NCI-H2227 (cell line): Measurements from ENCODE around the gene KIF23.

ENCODE experiments used
- DNase-seq: peaks from one replicate; lab custom pipeline; 2025; ENCODE audit not compliant: unreplicated experiment; lab: John Stamatoyannopoulos, UW

The KIF23 gene

DNA sequence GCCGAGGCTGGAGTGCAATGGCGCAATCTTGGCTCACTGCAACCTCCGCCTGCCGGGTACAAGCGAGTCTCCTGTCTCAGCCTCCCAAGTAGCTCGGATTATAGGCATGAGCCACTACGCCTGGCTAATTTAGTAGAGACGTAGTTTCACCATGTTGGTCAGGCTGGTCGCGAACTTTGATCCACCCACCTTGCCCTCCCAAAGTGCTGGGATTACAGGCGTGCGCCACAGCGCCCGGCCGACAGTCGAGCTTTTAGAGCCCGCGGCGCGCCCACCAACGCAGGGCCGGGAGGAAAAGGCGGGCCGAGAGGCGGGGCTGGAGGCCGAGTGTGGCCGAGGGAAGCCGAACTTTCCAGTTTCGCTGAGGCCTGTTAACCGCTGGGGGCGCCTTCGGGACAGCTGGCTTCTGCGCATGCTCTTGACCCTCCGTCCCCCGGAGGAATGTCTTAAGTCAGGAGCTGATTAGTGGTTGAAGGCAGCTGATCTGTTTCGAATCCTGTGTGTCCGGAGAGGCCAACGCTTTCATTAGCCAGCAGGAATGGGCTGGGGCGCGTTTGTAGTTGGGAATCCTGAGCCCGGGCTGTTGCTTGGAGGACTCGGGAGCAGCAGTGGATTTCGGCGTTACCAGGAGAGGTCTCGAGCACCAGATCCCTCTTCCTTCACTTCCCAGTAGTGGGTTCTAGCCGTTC, 48.5 kb downstream of the KIF23 start:
- peak; percentile 94 for DNase-seq

GRCh38 chr15:69463182-69463756, 49.1 kb downstream of the KIF23 start:
- DNase-seq = peak; percentile 58

DNA sequence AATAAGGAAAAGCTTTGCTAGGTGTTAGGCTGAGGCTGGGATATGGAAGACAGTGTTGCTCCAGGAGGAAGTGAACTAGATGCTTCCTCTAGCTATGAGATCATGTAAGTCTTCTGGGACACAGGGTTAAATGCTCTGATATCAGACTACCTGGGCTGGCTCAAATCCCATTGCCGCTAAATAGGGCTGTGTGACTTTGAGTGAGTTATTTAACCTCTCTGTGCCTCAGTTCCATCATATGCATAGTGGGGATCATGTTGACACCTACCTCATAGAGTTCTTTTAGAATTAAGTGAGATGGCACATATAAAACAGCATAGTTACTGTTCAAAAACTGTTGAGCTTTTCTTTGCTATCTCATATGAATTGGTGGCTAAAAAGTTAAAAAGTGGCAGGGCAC, 51.1 kb downstream of the KIF23 start:
- no peak for DNase-seq

GRCh38 chr15:69466733-69467132, 52.6 kb downstream of the KIF23 start:
- no peak for DNase-seq

- DNase-seq = no peak
Measured at GRCh38 chr15:69467636-69468035, 53.5 kb downstream of the KIF23 start.

GRCh38 chr15:69468241-69469121, 54.3 kb downstream of the KIF23 start:
- peak; percentile 54 for DNase-seq

GRCh38 chr15:69469467-69470201, 55.5 kb downstream of the KIF23 start:
- DNase-seq = no peak

GRCh38 chr15:69472046-69472445, 57.9 kb downstream of the KIF23 start:
- DNase-seq = no peak

- DNase-seq = no peak
Measured at GRCh38 chr15:69472562-69472961, 58.4 kb downstream of the KIF23 start.

GRCh38 chr15:69474291-69474690, 60.1 kb downstream of the KIF23 start:
- DNase-seq = no peak

DNA sequence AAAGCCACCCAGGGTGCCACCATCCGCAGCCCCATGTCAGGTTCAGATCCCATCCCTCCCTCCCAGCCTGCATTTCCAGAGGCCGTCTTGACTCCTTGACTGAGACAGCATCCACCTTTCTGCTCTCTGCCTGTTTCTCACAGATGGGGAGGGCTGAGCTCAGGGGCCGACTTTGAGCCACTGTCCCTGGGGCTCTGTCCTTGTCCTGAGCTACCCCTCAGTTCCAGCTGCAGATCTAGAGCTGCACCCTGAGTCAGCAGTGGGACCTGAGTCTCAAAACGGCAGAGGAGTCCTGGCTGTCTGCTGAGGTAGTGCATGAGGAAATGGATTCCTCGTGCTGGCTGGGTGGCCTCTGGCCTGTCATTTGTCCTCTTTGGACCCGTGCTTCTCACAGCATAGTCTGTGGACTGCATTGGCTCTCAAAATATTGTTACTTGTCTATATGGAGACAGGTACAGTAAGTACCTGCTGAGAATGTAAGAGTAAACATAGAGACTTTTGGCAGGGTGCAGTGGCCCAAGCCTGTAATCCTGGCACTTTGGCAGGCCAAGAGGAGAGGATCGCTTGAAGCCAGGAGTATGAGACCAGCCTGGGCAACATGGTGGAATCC, 60.8 kb downstream of the KIF23 start:
- DNase-seq = no peak

GRCh38 chr15:69475769-69476358, 61.7 kb downstream of the KIF23 start:
- peak; percentile 74 for DNase-seq

DNA sequence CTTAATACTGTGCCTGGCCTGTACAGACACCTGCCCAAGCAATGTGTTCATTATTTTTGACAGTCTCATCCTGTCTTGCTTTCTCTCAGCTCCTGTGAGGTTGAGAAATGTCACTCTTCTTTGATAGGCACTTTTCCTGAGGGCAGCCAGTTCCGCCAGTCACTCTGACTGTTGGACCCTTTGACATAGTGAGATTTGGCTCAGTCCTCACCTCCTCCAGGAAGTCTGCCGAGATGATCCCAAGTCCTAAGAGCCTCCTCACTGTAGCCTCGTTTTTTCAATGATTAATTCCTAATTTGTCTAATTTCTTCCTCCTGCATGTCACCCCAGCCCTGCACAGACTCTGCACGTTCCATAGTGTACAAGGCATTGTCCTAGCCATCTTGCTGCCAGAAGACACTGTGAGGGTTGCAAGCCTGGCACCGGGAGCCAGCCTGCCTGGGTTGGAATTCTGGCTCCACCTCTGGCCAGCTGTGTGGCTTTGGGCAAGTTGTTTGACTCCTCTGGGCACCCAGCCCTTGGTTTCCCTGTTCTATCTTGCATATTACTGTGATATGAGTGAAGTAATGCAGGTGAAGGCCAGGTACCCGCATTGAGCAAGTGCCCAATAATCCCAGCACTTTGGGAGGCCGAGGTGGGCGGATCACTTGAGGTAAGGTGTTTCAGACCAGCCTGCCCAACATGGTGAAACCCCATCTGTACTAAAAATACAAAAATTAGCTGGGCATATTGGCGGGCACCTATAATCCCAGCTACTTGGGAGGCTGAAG, 62.7 kb downstream of the KIF23 start:
- DNase-seq = no peak

- DNase-seq = peak; percentile 59
Measured at GRCh38 chr15:69478259-69478781, 64.2 kb downstream of the KIF23 start.

- DNase-seq = no peak
Measured at GRCh38 chr15:69479081-69479480, 64.9 kb downstream of the KIF23 start.

- no peak for DNase-seq
Measured at GRCh38 chr15:69479971-69480370, 65.8 kb downstream of the KIF23 start.

- DNase-seq = no peak
Measured at GRCh38 chr15:69480932-69481331, 66.8 kb downstream of the KIF23 start.

DNA sequence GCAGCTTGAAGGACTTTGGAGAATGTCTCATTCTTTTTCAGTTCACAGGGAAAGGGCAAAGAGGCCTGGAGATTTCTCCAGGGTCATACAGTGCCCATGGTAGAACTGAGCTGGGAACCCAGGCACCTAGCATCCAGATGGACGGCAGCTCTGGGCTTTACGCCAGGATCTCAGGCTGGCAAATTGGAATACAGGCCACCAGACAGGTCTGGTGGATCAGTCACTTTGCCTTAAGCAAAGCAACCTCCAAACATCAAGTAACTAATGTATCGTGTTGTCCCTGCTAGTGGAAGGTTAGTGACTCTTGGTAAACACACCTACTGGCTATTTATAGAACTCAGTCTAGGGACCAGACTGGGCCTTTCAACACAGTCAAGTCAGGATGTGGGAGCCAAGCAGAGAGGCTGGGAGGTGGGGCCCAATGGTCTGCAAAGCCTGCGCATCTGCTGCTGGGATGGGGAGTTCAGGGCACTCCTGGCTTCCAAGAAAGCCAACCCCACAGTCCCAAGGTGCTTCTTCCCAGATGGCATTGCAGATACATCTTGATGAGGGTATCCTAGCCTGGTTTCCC, 68.6 kb downstream of the KIF23 start:
- DNase-seq = no peak

DNA sequence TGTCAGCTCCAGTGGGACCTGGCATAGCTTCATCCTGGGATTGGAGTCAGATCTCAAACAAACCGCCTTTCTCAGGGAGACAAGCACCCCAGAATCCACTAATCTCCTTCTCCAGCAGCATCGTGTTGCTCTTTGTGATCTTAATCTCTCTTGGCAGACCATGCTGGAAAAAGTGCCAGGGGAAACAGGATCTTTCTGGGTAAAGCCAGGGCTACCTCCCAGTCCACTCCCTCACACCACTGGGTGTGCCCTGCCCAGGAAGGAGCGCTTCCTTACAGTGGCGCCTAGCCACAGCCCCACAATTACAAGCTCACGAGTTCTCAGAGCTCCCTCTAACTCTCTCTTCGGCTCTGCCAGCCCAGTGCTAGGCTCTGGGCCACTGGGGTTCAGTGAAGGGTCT, 70.7 kb downstream of the KIF23 start:
- no peak for DNase-seq
